HS-5 (cell line): ENCODE measurements around the gene TMEM255B.
"Not testable (repeated sequence)": the region's sequence is repeated elsewhere in the genome, so short reads cannot be mapped to it uniquely, and the experiment has no call there.

Experiments
- DNase-seq: peaks from one replicate; pipeline ENCODE4 v3.0.0-alpha.2; 2012; ENCODE audit warnings: low read depth

Gene TMEM255B

GRCh38 chr13:113758651-113759524, at the start of gene TMEM255B:
Gene TMEM255B, plus strand, starts transcription at chr13:113759226. Its CDS starts 44 bp downstream, at chr13:113759270.
- DNase-seq = no peak

GRCh38 chr13:113722921-113723320, 36.1 kb upstream of the TMEM255B start:
- DNase-seq = no peak

GRCh38 chr13:113723410-113724015, 35.5 kb upstream of the TMEM255B start:
- no peak for DNase-seq

GRCh38 chr13:113724016-113724758, 34.8 kb upstream of the TMEM255B start:
- no peak for DNase-seq

- no peak for DNase-seq
Measured at GRCh38 chr13:113724780-113725315, 34.2 kb upstream of the TMEM255B start.

- DNase-seq = not testable (repeated sequence)
Measured at GRCh38 chr13:113725329-113726105, 33.5 kb upstream of the TMEM255B start.

GRCh38 chr13:113726106-113726821, 32.8 kb upstream of the TMEM255B start:
- DNase-seq = not testable (repeated sequence)

- no peak for DNase-seq
Measured at GRCh38 chr13:113726961-113727411, 32.0 kb upstream of the TMEM255B start.

- DNase-seq = no peak
Measured at GRCh38 chr13:113728571-113729054, 30.4 kb upstream of the TMEM255B start.

GRCh38 chr13:113729187-113730019, 29.6 kb upstream of the TMEM255B start:
- DNase-seq = no peak

- DNase-seq = no peak
Measured at GRCh38 chr13:113730258-113730691, 28.8 kb upstream of the TMEM255B start.

- no peak for DNase-seq
Measured at GRCh38 chr13:113730831-113731191, 28.2 kb upstream of the TMEM255B start.

- no peak for DNase-seq
Measured at GRCh38 chr13:113731192-113732175, 27.5 kb upstream of the TMEM255B start.

GRCh38 chr13:113732176-113732960, 26.7 kb upstream of the TMEM255B start:
- DNase-seq = no peak

GRCh38 chr13:113732961-113733950, 25.8 kb upstream of the TMEM255B start:
- DNase-seq = no peak

- no peak for DNase-seq
Measured at GRCh38 chr13:113734099-113734825, 24.8 kb upstream of the TMEM255B start.
